Fibroblast of lung (primary cell): Measurements from ENCODE around the gene ERFE. TPM values are rescaled to one million over a fixed set of nuclear protein-coding genes. Genes with fewer than 3 reads are reported as not detected.

ENCODE experiments used
- DNase-seq, 2 donors: peaks; one replicate each; pipeline versions ENCODE4 v3.0.0 to v3.0.0-alpha.2; 2010; ENCODE audit warnings: low read depth in 2 of 2
- H2AFZ ChIP-seq: 2 replicates; pipeline ENCODE4 v1.5.1; 2012; ENCODE audit warnings: low read length, control low read depth, inconsistent platforms
- H3K27ac ChIP-seq: 2 replicates; pipeline ENCODE4 v1.5.1; 2011; ENCODE audit warnings: low read length, control low read depth; ENCODE audit not compliant: insufficient read depth
- H3K27me3 ChIP-seq: 2 replicates; pipeline ENCODE4 v1.5.1; 2011; ENCODE audit warnings: mild to moderate bottlenecking, low read length; ENCODE audit not compliant: control insufficient read depth, insufficient read depth
- H3K36me3 ChIP-seq: 2 replicates; pipeline ENCODE4 v1.5.1; 2011; ENCODE audit warnings: low read length; ENCODE audit not compliant: control insufficient read depth, insufficient read depth
- H3K4me1 ChIP-seq: 2 replicates; pipeline ENCODE4 v1.5.1; 2011; ENCODE audit warnings: low read length; ENCODE audit not compliant: control insufficient read depth, insufficient read depth; ENCODE audit errors: extremely low read depth
- H3K4me2 ChIP-seq: 2 replicates; pipeline ENCODE4 v1.5.1; 2011; ENCODE audit warnings: low read length, control low read depth; ENCODE audit not compliant: insufficient read depth; ENCODE audit errors: extremely low read depth
- H3K4me3 ChIP-seq, 4 experiments: fragments of 200-600 bp in 1 of 4; sonication (generic) in 1 of 4; replicated peaks in 1 of 4; 2 replicates each; pipeline ENCODE4 v1.5.1; 2011 to 2016; ENCODE audit warnings: low read length in 4 of 4, low read depth in 3 of 4, mild to moderate bottlenecking in 3 of 4, control low read depth in 2 of 4, inconsistent platforms in 1 of 4, mixed read lengths in 1 of 4; ENCODE audit not compliant: insufficient read depth in 1 of 4; ENCODE audit errors: control extremely low read depth in 1 of 4
- H3K79me2 ChIP-seq: 2 replicates; pipeline ENCODE4 v1.5.1; 2012; ENCODE audit warnings: mild to moderate bottlenecking, low read length, inconsistent platforms; ENCODE audit not compliant: control insufficient read depth, insufficient read depth
- H3K9ac ChIP-seq: 2 replicates; pipeline ENCODE4 v1.5.1; 2011; ENCODE audit warnings: mild to moderate bottlenecking, low read length, control low read depth; ENCODE audit not compliant: insufficient read depth
- H3K9me3 ChIP-seq: 2 replicates; pipeline ENCODE4 v1.5.1; 2012; ENCODE audit warnings: low read depth, low read length; ENCODE audit not compliant: control insufficient read depth, insufficient read depth
- H4K20me1 ChIP-seq: 2 replicates; pipeline ENCODE4 v1.5.1; 2011; ENCODE audit warnings: low read length; ENCODE audit not compliant: control insufficient read depth, insufficient read depth; ENCODE audit errors: extremely low read depth
- CTCF ChIP-seq, 2 donors: IDR thresholded peaks in 1 of 2; conservative IDR thresholded peaks in 1 of 2; 1 replicate in 1 of 2; 2 replicates in 1 of 2; pipeline ENCODE4 v1.5.1; 2011 to 2012; ENCODE audit warnings: low read length in 2 of 2, control low read depth in 1 of 2, inconsistent platforms in 1 of 2, low read depth in 1 of 2, mild to moderate bottlenecking in 1 of 2
- EZH2 ChIP-seq: IDR thresholded peaks from 2 replicates; pipeline ENCODE4 v1.5.1; 2012; ENCODE audit warnings: low read length, control low read depth, mild to moderate bottlenecking; ENCODE audit errors: missing control alignments
- polyA plus RNA-seq, 2 donors: library from polyadenylated mRNA; depleted of rRNA in 1 of 2; stranded (reverse) in 1 of 2; unstranded in 1 of 2; fragments of >200 nt; gene quantifications; 2 replicates each; pipeline ENCODE4 v1.2.1, GENCODE V29; 2011 to 2012; ENCODE audit warnings: missing spikeins in 1 of 2
- total RNA-seq: library from RNA; depleted of rRNA; stranded (reverse); fragments of >200 nt; gene quantifications from 2 replicates; pipeline ENCODE4 v1.2.1, GENCODE V29; 2014

The ERFE gene
- total and polyA plus RNA-seq, 2 donors (not counting 1 experiment from before 2014, with no cell fraction given): 1.5 to 8.3 TPM

- peak within 1 kb of the TSS; percentile 85 for H2AFZ ChIP-seq
- H3K36me3 ChIP-seq: no peaks in the 10 kb centered on the region
- no peaks in the 10 kb centered on the region for H4K20me1 ChIP-seq
- no peaks in the 10 kb centered on the region for H3K4me1 ChIP-seq
- H3K9ac ChIP-seq: peak within 1 kb of the TSS; percentile 83
- H3K27me3 ChIP-seq: peaks cover 9% of the 10 kb centered on the region
- no peaks in the 10 kb centered on the region for H3K9me3 ChIP-seq
- H3K4me3 ChIP-seq: peak within 1 kb of the TSS; percentile 39 to 88 (median 55)
- H3K79me2 ChIP-seq: peaks cover 48% of the 10 kb centered on the region
- no peak for TF ChIP-seq CTCF (conservative IDR thresholded peaks at IDR 0.05 in 1 of 2, IDR thresholded peaks at IDR 0.05 in 1 of 2; ENCODE audit: low read depth in 1 of 2, low read length in 2 of 2)
- no peak for TF ChIP-seq EZH2
- H3K27ac ChIP-seq: peak within 1 kb of the TSS; percentile 64
- peak; percentile 74 to 76 for DNase-seq
- H3K4me2 ChIP-seq: peak within 1 kb of the TSS; percentile 91
Observed at GRCh38 chr2:238203094-238203972, 44.6 kb downstream of the ERFE start, which contains the start of gene ILKAP. ILKAP (minus strand) TSS chr2:238203695; CDS start chr2:238203553, 142 bp downstream.

- DNase-seq: no peak
- Histone ChIP-seq H3K36me3 (no peaks in the 10 kb centered on the region), H3K4me3 (peak overlapping the region; percentile 22 to 55 (median 46)), H3K27me3 (peaks cover 15% of the 10 kb centered on the region), H2AFZ (peak overlapping the region; percentile 85), H3K27ac (peak overlapping the region; percentile 62), H3K9me3 (no peaks in the 10 kb centered on the region), H3K4me2 (peak overlapping the region; percentile 69), H4K20me1 (no peaks in the 10 kb centered on the region), H3K4me1 (no peaks in the 10 kb centered on the region), H3K79me2 (peaks cover 40% of the 10 kb centered on the region), H3K9ac (peak overlapping the region; percentile 64)
- no peak for TF ChIP-seq CTCF (conservative IDR thresholded peaks at IDR 0.05 in 1 of 2, IDR thresholded peaks at IDR 0.05 in 1 of 2; ENCODE audit: low read depth in 1 of 2, low read length in 2 of 2)
- no peak for TF ChIP-seq EZH2
Observed at GRCh38 chr2:238203973-238204683, 45.4 kb downstream of the ERFE start.

GRCh38 chr2:238207006-238207405 lies 48.2 kb downstream of the ERFE start:
- H3K27me3 ChIP-seq: peaks cover 18% of the 10 kb centered on the region
- no peak for TF ChIP-seq CTCF (conservative IDR thresholded peaks at IDR 0.05 in 1 of 2, IDR thresholded peaks at IDR 0.05 in 1 of 2; ENCODE audit: low read depth in 1 of 2, low read length in 2 of 2)
- TF ChIP-seq EZH2: no peak
- H3K4me3 ChIP-seq: no peak overlapping the region
- H3K27ac ChIP-seq: no peak overlapping the region
- H2AFZ ChIP-seq: no peak overlapping the region
- H3K36me3 ChIP-seq: no peaks in the 10 kb centered on the region
- H3K79me2 ChIP-seq: peaks cover 12% of the 10 kb centered on the region
- H3K4me2 ChIP-seq: no peak overlapping the region
- no peaks in the 10 kb centered on the region for H3K4me1 ChIP-seq
- no peak for DNase-seq
- no peaks in the 10 kb centered on the region for H3K9me3 ChIP-seq
- no peak overlapping the region for H3K9ac ChIP-seq
- no peaks in the 10 kb centered on the region for H4K20me1 ChIP-seq
